ENCODE measurements around the gene TLCD3B.

GRCh38 chr16:29984764-29985147 lies 46.3 kb downstream of the TLCD3B start:
- TF ChIP-seq CTCF (IDR thresholded peaks at IDR 0.05) (no peak), EP300 (IDR thresholded peaks at IDR 0.05) (no peak), POLR2A (IDR thresholded peaks at IDR 0.05) (no peak)
